BE2C (cell line): ENCODE results near the gene ZDHHC14.

ENCODE experiments used
- DNase-seq: peaks from one replicate; pipeline ENCODE4 v3.0.0-alpha.2; 2020
- H3K27me3 ChIP-seq: fragments of 250-450 bp; sonication (Bioruptor Pico); 2 replicates; pipeline ENCODE4 v1.5.1; 2020; ENCODE audit warnings: mild to moderate bottlenecking
- H3K36me3 ChIP-seq: fragments of 250-450 bp; sonication (Bioruptor Pico); 2 replicates; pipeline ENCODE4 v1.5.1; 2020; ENCODE audit warnings: mild to moderate bottlenecking
- H3K4me1 ChIP-seq: fragments of 250-450 bp; sonication (Bioruptor Pico); 2 replicates; pipeline ENCODE4 v1.5.1; 2020
- H3K4me3 ChIP-seq: 2 replicates; pipeline ENCODE4 v1.5.1; 2011; ENCODE audit warnings: low read depth, low read length
- H3K9me3 ChIP-seq: fragments of 250-450 bp; sonication (Bioruptor Pico); 2 replicates; pipeline ENCODE4 v1.5.1; 2020
- TF ChIP-seq, protein P1 (sequence below): IDR thresholded peaks from 2 replicates; pipeline ENCODE4 v1.5.1; 2012; ENCODE audit warnings: mild to moderate bottlenecking, low read depth, low read length

The ZDHHC14 gene

GRCh38 chr6:157611406-157611805 lies 230.4 kb downstream of the ZDHHC14 start:
- Histone ChIP-seq H3K9me3 (no peaks in the 10 kb centered on the region), H3K27me3 (no peaks in the 10 kb centered on the region), H3K4me1 (no peaks in the 10 kb centered on the region), H3K4me3 (no peak overlapping the region), H3K36me3 (no peaks in the 10 kb centered on the region)
- no peak for DNase-seq
- TF ChIP-seq, protein P1, sequence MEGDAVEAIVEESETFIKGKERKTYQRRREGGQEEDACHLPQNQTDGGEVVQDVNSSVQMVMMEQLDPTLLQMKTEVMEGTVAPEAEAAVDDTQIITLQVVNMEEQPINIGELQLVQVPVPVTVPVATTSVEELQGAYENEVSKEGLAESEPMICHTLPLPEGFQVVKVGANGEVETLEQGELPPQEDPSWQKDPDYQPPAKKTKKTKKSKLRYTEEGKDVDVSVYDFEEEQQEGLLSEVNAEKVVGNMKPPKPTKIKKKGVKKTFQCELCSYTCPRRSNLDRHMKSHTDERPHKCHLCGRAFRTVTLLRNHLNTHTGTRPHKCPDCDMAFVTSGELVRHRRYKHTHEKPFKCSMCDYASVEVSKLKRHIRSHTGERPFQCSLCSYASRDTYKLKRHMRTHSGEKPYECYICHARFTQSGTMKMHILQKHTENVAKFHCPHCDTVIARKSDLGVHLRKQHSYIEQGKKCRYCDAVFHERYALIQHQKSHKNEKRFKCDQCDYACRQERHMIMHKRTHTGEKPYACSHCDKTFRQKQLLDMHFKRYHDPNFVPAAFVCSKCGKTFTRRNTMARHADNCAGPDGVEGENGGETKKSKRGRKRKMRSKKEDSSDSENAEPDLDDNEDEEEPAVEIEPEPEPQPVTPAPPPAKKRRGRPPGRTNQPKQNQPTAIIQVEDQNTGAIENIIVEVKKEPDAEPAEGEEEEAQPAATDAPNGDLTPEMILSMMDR = no peak

DNA sequence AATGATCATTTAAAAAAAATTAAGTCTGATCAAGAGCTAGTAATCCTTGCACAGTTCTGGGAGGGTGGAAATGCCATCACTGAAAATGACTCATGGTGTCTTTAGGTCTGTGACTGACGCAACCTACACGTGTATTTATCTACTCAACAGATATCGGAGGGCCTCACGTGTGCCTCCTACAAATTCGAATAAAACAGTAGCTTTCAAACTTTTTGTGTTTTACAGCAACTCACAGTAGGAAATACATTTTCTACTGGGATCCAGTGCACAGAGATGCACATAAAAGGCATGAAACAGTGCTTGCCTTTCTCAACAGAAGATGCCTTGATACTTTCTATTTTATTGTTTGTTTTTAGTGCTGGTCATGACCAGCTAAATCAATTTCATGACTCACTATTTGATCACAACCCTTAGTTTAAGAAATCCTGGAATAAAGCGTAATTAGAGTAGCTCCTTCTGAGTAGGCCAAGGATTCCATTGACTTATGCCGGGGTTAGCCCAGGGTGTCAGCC lies 232.1 kb downstream of the ZDHHC14 start:
- no peaks in the 10 kb centered on the region for H3K27me3 ChIP-seq
- H3K4me3 ChIP-seq = no peak overlapping the region
- no peaks in the 10 kb centered on the region for H3K9me3 ChIP-seq
- TF ChIP-seq, protein P1 = no peak
- H3K36me3 ChIP-seq = no peaks in the 10 kb centered on the region
- H3K4me1 ChIP-seq = no peaks in the 10 kb centered on the region
- DNase-seq = no peak

- Histone ChIP-seq H3K4me1 (no peaks in the 10 kb centered on the region), H3K36me3 (no peaks in the 10 kb centered on the region), H3K27me3 (no peaks in the 10 kb centered on the region), H3K4me3 (no peak overlapping the region), H3K9me3 (no peaks in the 10 kb centered on the region)
- TF ChIP-seq, protein P1 = no peak
- no peak for DNase-seq
Observed at GRCh38 chr6:157614026-157614568, 233.1 kb downstream of the ZDHHC14 start.

DNA sequence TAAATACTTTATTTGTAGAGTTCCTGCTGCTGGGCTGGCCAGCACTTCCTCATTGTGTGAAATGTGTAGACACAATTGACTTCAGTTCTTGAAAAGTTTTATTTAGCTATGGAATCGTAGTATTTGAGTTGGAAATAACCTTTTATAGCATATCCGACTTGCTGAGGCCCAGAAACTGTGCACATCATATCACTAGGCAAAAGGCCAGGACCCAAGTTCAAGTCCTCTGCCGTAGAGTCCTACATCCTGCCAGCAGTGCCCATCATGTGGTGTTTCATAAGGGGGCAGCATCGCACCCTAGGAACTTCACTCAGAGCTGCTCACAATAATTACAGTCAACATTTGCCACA lies 234.4 kb downstream of the ZDHHC14 start:
- no peaks in the 10 kb centered on the region for H3K36me3 ChIP-seq
- no peak for DNase-seq
- TF ChIP-seq, protein P1 = peak; percentile 34; the same call in 1 of the 2 replicates

GRCh38 chr6:157615951-157616350 lies 235.0 kb downstream of the ZDHHC14 start:
- no peaks in the 10 kb centered on the region for H3K4me1 ChIP-seq
- H3K4me3 ChIP-seq = no peak overlapping the region
- no peaks in the 10 kb centered on the region for H3K27me3 ChIP-seq
- no peaks in the 10 kb centered on the region for H3K9me3 ChIP-seq
- TF ChIP-seq, protein P1 = no peak
- H3K36me3 ChIP-seq = no peaks in the 10 kb centered on the region
- no peak for DNase-seq

More for the DNA sequence above, 234.4 kb downstream of the ZDHHC14 start:
- no peaks in the 10 kb centered on the region for H3K9me3 ChIP-seq
- no peaks in the 10 kb centered on the region for H3K27me3 ChIP-seq
- H3K4me3 ChIP-seq = no peak overlapping the region
- no peaks in the 10 kb centered on the region for H3K4me1 ChIP-seq

- H3K27me3 ChIP-seq = no peaks in the 10 kb centered on the region
- H3K36me3 ChIP-seq = no peaks in the 10 kb centered on the region
- no peak overlapping the region for H3K4me3 ChIP-seq
- TF ChIP-seq, protein P1 = no peak
- no peaks in the 10 kb centered on the region for H3K9me3 ChIP-seq
- no peaks in the 10 kb centered on the region for H3K4me1 ChIP-seq
- DNase-seq = no peak
Observed at GRCh38 chr6:157620944-157621343, 240.0 kb downstream of the ZDHHC14 start.
